GM18951 (cell line): ENCODE measurements around the gene CYB5A.
"Not testable (repeated sequence)": the region's sequence is repeated elsewhere in the genome, so short reads cannot be mapped to it uniquely, and the experiment has no call there.

Experiments used
- POLR2A ChIP-seq: IDR thresholded peaks from 4 replicates; pipeline ENCODE4 v1.6.1; 2011; ENCODE audit warnings: mild to moderate bottlenecking; ENCODE audit not compliant: insufficient read length, insufficient read depth; ENCODE audit errors: extremely low read depth
- in situ Hi-C: fragments of 300-500 bp; cut with MboI; formaldehyde crosslinking; loops from one replicate; pipeline ENCODE4 v1.12.0; 2022; ENCODE audit warnings: low sequenced_read_pairs, mixed read lengths, inconsistent platforms; ENCODE audit not compliant: unreplicated experiment

The CYB5A gene

DNA sequence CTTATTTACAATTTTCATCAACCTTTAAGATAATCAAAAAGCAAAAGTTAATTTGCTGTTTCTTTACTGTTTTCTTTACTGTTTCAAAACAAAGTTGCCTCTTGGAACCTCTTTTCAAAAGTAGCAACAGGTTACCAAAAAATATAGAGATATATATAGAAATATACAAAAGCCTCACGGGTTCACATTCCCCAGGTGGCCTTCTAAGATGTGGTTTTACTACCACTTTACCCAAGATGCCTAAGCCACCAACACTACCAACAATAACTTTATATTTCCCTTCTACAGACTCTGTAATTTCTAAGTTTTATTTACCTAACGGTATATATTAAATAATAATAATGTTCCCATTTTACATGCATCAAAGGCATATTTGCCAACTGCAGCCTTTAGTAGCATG lies 4.9 kb downstream of the CYB5A start:
- TF ChIP-seq POLR2A: no peak
- in situ Hi-C loops: no loop called here

DNA sequence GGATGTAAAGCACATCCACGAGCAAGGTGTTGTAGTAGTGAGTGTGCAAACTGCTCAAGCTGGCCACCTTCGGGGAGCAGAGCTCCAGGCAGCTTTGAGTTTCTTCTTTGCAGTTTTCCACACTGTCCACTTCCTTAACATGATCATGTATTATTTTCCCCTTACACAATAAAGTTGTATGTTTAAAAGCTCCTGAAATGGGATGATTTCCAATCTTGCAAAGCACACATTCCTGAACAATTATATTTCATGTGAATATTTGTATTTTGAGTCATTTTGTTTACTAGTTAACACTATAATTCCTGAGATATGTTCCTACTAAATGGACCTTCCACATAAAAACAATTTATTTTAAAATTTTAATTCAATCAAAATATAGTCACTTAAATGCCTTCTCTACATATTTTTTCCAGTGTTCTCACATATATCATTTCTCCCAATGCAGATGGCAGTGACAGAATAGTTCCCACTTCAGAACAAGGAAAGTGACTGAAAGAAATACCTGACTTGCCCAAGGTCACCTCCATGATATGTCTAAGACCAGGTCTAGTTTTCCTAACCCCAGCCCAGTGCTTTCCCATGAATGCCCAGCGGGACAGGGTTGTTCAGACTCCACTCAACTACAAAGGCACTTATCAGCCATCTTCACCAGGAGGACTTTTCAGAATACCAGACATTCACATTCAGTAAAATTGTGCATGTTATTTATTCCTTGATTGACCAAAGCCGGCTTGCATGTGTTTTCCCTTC lies 5.5 kb downstream of the CYB5A start:
- in situ Hi-C loops: no loop called here
- TF ChIP-seq POLR2A: no peak

DNA sequence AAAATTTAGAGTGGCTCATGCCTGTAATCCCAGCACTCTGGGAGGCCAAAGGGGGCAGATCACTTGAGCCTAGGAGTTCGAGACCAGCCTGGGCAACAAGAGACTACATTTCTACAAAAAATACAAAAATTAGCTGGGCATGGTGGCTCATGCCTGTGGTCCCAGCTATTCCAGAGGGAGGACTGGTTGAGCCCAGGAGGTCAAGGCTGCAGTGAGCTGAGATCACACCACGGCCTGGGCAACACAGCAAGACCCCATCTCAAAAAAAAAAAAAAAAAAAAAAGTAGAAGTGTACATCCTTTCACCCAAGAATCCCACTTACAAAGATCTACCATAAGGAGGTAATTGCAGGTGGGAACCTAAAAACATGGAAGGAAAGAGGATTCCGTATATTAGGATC lies 6.2 kb downstream of the CYB5A start:
- in situ Hi-C loops: not testable (repeated sequence)

DNA sequence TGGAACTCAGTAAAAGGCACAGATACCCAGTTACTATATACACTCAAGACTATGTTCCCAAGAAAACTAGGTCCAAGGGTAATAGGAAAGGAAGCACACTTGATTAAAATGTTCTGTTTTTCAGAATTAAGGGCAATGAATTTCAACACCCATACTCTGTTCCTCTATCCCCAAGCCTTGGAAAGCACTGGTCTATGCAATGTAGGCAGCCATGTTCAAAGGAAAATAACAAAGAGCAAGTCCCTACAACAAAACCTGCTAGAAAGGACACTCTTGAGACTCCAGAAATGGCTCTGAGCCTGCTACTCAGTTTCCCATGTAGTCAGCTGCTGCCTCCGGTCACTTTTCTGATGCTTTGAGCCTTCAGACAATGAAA lies 6.8 kb downstream of the CYB5A start:
- in situ Hi-C loops: no loop called here
- no peak for TF ChIP-seq POLR2A

DNA sequence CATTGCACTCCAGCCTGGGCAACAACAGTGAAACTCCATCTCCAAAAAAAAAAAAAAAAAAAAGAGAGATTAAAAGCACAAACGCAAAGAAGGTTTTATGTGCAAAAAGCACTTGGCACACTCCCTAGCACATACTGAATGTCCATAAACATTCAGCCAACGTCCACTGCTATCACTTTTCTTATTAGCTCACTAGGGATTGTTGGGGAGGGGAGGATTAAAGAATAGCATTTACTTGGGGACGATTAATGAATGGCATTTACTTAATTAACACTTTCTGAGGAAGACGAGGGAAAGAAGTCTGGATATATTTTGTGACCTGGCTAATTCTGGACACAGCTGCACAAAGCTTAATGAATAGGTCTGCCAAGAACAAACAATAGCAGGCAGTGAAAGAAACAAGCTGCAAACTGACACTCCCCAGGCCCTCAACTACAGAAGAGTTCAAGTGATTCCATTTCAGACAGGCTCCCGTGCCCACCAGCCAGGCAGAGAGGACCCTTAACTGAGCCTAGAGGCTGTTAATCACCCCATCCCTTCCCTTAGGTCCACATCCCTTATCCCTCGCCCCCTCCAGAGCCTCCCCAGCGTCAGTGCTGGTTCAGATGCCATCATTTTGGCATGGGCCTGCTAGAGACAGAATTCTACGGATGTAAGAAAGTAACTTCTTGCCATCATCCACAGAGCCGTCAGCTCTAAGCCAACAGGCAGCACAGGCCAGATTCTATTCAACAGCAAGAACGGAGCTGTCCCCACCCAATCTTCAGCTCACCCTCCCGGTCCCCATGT lies 7.4 kb downstream of the CYB5A start:
- TF ChIP-seq POLR2A: no peak
- in situ Hi-C loops: no loop called here

DNA sequence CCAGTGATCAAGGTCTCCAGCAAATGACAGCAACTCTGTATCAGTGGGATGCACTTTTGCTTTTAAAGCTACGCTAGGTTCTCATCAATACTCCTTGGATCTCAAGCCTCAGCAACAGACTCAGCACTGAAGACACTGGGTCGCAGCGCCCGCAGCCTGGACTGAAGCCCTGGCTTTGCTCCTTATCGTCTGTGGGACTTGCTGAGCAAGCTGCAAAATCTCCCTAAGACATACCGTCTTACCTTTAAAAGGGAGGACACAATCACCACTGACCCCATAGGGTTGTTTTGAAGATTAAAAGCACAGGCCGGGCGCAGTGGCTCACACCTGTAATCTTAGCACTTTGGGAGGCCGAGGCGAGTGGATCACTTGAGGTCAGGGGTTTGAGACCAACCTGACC lies 8.1 kb downstream of the CYB5A start:
- TF ChIP-seq POLR2A: no peak
- in situ Hi-C loops: no loop called here

DNA sequence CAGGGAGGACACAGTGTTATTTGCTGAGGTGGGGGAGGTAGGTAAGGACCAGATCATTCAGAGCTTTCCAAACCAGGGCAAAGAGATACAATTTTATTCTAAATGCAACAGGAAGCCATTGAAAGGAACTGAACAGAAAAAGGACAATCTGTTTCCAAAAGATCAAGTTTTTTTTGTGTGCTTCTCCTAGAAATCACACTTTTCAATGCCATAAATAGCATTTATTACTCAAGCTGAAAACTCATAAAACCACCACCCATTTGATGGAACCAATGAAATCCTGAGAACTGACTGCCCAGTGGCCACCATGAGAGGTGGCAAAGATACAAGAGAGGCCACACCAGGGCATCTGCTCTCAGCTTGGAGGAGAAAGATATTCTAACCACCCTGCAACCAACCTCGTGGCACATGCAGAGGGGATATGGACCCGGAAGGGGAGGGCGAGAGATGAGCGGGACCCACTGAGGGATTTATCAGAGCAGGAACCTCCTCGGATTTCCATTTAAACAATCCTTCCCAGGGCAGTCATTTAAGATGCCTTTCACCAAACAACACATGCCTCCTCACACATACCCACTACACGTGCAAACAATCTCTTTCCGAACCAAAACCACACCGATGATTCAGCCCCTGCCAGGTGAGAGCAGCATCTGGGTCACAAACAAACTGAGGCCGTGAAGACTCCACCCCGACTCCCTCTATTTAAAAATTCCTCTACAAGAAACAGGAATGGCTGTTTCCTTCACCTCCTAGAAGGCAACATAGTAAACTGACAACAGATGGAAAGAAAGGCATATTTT lies 8.8 kb downstream of the CYB5A start:
- in situ Hi-C loops: no loop called here
- TF ChIP-seq POLR2A: no peak

DNA sequence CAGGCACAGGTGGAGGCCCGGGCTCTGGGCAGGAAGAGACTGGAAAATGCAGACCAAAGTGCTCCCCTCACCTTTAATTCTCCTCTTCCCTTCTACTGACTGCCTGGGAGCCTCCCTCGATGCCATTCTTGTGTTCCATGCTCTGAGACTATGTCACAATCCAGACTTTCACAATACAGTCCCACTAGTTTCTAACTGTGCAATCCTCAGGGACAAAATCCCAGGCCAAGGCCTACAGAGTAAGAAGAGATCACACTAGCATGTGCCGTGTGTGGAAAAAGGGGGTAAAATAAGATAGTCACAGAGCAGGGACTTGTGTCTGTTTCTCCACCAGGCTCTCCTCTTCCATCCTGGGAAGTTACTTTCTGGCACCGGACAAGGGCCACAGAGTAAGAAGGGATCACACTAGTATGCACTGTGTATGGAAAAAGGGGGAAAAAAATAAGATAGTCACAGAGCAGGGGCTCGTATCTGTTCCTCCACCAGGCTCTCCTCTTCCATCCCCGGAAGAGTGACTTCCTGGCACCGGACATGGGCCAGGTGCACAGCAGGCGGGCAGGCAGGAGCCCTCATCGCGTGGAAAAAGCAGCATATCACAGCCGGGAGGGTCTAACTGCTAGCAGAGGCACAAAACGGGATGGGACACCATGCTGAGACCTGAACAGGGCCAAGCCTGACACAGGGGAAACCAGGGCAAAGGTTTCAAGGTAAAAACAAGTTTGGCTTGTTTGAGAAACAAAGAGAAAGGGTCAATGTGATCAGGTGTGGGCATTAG lies 9.6 kb downstream of the CYB5A start:
- in situ Hi-C loops: no loop called here
- no peak for TF ChIP-seq POLR2A

DNA sequence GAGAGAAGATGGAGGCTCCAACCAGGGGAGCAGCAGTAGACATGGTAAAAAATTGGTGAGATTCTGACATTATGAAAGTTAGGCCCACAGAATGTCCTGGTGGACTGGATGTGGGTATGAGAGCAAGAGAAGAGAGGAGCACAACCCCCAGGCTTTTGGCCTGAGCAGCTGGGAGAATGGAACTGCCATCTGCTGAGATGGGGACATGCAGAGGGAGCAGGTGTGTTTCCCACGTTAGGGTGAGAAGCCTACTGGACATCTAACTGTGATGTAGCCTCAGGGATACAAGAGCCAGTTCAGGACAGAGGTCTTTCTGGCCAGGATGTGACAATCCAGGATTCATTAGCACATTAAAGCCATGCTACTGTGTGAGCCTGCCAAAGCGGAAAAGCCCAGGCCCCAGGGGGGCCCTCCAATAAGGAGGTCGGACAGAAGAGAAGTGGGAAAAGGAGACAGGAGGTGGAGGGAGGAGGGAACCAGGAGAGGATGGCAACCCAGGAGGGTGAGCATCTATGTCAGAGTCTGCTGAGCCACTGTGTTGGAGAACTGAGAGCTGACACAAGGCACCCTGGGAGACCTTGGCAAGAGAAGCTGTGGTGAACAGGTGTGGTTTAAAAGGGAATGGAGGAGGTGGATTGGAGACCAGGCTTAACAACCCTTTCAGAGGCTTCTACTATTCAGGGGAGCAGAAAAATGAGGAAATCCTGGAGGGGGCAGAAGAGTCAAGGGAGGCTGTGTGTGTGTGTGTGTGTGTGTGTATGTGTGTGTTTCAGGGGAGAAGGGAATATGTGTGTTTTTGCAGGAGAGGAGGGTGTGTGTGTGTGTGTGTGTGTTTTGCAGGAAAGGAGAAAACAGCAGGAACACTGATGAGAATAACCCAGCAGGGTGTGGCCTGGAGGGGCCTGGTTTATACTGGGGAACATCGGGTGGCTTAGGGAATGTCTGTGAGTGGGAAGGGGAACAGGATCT lies 10.5 kb downstream of the CYB5A start:
- in situ Hi-C loops: no loop called here
- no peak for TF ChIP-seq POLR2A

DNA sequence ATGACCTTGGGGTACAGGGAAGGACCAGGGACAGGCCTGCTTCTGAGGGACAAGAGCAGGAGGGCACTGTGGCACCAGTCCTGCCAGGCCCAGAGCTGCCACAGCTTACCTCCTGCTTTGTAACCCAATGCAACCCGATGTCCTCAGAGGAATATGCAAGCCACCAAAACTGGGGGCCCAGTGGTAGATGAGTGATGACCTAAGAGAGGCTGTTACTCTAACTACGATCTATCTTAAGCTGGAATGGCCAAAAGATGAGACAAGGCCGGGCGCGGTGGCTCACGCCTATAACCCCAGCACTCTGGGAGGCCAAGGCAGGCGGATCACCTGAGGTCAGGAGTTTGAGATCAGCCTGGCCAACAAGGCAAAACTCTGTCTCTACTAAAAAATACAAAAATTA lies 12.8 kb downstream of the CYB5A start:
- TF ChIP-seq POLR2A: no peak

DNA sequence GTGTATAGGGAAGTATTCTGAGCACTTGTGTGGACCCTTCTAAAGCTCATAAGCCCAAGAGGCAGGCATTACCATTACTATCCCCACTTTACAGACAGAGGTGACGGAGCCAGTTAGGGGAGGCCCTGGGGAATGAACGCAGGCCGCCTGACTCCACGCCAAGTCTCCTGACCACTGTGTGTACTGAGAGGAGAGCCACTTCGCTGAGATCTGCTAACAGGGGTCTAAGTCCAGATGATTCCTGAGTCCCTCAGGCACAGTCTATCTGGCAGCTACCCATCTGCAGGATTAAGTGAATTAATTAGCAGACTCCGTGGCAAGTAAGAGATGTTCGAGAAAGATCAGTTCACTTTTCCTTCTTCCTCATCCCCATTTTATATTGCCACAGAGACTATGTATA lies 13.7 kb downstream of the CYB5A start:
- in situ Hi-C loops: no loop called here
- no peak for TF ChIP-seq POLR2A

More for the DNA sequence above, 12.8 kb downstream of the CYB5A start:
- in situ Hi-C loops: no loop called here

DNA sequence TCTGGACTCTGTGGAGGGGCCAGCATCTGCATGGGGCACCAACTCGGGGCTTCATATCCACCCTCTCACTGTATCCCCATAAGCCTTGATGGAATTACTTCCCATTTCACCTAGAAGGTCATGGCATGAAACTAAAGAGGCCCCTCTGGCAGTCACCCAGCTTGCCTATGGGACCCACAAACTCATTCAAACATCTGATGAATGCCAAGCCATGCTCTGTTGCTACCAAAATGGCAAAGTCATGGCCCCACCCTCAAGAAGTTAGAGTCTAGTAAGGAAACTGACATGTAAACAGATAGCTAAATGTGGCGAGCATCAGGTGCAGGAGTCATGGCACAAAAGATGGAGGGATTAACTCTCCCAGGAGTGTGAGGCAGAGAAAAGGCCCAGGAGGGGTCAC lies 14.5 kb downstream of the CYB5A start:
- no peak for TF ChIP-seq POLR2A
- in situ Hi-C loops: no loop called here
